Peyer's patch (tissue), 4 donors: ENCODE data around the gene WWOX.

Source experiments
- POLR2A ChIP-seq, 2 donors: fragments of 450-650 bp; IDR thresholded peaks; one replicate each; pipeline ENCODE4 v1.5.1; 2017; ENCODE audit warnings: antibody characterized with exemption in 2 of 2, mild to moderate bottlenecking in 2 of 2, moderate library complexity in 2 of 2
- TF ChIP-seq, protein P1 (sequence below), 6 experiments: fragments of 450-650 bp in 4 of 6; fragments of 200-600 bp in 2 of 6; sonication (generic) in 1 of 6; IDR thresholded peaks; one replicate each; pipeline ENCODE4 v1.5.1; 2017 to 2019; ENCODE audit warnings: antibody characterized with exemption in 6 of 6, mild to moderate bottlenecking in 3 of 6, moderate library complexity in 1 of 6

DNA sequence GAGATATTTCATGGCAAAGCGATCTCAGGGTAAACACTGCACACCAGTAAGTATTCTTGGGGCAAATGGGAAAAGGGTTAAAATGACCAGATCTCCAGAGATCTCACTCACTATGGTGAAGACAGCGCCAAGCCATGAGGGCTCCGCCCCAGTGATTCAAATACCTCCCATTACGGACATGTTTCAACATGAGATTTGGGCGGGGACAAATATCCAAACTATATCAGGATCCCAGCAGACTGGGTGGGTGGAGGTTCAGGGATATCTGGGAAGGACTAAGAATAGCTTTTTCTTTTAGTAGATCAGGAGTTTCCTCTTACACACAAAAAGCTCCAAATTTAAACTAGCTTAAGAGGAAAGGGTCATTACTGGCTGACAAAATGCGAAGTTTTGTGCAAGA is 181.7 kb downstream of the WWOX start:
- TF ChIP-seq, protein P1, sequence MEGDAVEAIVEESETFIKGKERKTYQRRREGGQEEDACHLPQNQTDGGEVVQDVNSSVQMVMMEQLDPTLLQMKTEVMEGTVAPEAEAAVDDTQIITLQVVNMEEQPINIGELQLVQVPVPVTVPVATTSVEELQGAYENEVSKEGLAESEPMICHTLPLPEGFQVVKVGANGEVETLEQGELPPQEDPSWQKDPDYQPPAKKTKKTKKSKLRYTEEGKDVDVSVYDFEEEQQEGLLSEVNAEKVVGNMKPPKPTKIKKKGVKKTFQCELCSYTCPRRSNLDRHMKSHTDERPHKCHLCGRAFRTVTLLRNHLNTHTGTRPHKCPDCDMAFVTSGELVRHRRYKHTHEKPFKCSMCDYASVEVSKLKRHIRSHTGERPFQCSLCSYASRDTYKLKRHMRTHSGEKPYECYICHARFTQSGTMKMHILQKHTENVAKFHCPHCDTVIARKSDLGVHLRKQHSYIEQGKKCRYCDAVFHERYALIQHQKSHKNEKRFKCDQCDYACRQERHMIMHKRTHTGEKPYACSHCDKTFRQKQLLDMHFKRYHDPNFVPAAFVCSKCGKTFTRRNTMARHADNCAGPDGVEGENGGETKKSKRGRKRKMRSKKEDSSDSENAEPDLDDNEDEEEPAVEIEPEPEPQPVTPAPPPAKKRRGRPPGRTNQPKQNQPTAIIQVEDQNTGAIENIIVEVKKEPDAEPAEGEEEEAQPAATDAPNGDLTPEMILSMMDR (IDR thresholded peaks at IDR 0.05), result no peak
- no peak for TF ChIP-seq POLR2A (IDR thresholded peaks at IDR 0.05)
